ENCODE results near the gene SMIM20.
A peak's percentile ranks its signal among the peaks of the same experiment; 100 is the strongest.

The SMIM20 gene

DNA sequence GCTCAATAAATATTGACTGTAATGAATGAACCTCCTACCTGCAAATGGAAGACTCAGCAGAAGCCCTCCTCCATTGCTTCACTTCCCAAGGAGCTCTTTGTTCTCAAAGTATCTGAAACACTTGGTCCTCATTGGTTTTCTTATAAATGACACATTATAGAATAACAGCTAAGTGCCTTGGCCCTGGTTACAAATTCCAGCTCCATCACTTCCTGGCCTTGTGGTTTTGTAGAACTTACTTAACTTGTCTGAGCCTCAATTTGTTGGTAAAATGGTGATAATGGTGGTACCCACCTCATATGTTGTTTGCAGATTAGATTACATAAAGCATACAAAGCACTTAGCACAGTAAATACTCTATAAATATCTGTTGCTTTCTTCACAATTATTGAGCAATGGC lies 25.2 kb upstream of the SMIM20 start:
- no peaks in the 10 kb centered on the region for H3K9me3 Mint-ChIP-seq
- peaks cover 36% of the 10 kb centered on the region for H3K4me1 Mint-ChIP-seq

DNA sequence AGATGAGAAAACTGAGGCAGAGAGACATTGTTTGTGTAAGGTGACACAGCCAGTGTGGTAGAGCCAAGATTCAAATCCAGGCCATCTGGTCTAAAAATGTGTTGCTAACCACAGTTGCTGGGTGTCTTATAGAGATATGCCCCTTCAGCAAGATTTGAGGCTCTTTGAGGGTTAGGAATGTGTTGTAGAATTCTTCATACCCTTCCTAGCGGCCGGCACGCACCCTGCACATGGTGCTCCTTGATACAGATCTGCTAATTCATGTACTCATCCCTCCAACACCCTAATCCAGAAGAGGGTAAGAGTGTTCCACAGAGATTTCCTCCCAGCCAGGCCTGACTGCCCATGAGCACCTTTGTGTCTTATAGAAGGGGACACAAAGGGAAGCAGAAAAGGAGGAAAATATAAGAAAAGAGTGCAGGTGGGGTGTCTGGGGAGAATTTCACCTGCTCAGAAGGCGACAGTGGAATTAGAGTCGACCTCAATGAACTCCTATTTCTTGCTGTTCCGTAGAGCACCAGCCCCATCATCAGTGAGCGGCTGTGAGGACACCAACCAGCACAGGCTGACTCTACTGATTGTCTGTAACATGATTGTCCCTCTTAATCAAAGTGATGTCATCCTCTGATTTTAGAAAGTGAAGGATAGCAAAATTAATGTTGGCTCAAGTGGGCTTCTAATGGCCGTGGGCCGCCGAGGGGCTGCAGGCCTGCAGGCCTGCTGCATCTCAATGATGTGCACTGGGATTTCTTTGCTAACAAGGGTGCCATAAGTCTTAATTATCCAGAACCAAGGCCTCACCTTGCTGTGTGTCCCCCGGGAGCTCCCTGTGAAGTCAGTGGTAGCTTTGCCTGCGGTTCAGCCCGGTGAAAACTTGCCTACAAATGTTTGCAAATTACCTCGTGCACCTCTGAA lies 24.2 kb upstream of the SMIM20 start:
- peaks cover 8% of the 10 kb centered on the region for H3K27me3 Mint-ChIP-seq (ENCODE audit: low read depth)
- no peaks in the 10 kb centered on the region for H3K36me3 Mint-ChIP-seq (ENCODE audit: low read depth)
- TF ChIP-seq, protein P1, sequence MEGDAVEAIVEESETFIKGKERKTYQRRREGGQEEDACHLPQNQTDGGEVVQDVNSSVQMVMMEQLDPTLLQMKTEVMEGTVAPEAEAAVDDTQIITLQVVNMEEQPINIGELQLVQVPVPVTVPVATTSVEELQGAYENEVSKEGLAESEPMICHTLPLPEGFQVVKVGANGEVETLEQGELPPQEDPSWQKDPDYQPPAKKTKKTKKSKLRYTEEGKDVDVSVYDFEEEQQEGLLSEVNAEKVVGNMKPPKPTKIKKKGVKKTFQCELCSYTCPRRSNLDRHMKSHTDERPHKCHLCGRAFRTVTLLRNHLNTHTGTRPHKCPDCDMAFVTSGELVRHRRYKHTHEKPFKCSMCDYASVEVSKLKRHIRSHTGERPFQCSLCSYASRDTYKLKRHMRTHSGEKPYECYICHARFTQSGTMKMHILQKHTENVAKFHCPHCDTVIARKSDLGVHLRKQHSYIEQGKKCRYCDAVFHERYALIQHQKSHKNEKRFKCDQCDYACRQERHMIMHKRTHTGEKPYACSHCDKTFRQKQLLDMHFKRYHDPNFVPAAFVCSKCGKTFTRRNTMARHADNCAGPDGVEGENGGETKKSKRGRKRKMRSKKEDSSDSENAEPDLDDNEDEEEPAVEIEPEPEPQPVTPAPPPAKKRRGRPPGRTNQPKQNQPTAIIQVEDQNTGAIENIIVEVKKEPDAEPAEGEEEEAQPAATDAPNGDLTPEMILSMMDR (IDR thresholded peaks at IDR 0.05; ENCODE audit: unreplicated experiment in 3 of 3), result no peak
- H3K9me3 Mint-ChIP-seq, result no peaks in the 10 kb centered on the region
- H3K27ac Mint-ChIP-seq, result no peak overlapping the region
- H3K4me3 Mint-ChIP-seq, result no peak overlapping the region
- H3K4me1 Mint-ChIP-seq, result peaks cover 25% of the 10 kb centered on the region

More for the DNA sequence above, 25.2 kb upstream of the SMIM20 start:
- H3K4me3 Mint-ChIP-seq, result no peak overlapping the region
- H3K27ac Mint-ChIP-seq, result no peak overlapping the region
- peaks cover 8% of the 10 kb centered on the region for H3K27me3 Mint-ChIP-seq (ENCODE audit: low read depth)
- TF ChIP-seq, protein P1 (IDR thresholded peaks at IDR 0.05; ENCODE audit: unreplicated experiment in 3 of 3), result no peak
- H3K36me3 Mint-ChIP-seq (ENCODE audit: low read depth), result no peaks in the 10 kb centered on the region

DNA sequence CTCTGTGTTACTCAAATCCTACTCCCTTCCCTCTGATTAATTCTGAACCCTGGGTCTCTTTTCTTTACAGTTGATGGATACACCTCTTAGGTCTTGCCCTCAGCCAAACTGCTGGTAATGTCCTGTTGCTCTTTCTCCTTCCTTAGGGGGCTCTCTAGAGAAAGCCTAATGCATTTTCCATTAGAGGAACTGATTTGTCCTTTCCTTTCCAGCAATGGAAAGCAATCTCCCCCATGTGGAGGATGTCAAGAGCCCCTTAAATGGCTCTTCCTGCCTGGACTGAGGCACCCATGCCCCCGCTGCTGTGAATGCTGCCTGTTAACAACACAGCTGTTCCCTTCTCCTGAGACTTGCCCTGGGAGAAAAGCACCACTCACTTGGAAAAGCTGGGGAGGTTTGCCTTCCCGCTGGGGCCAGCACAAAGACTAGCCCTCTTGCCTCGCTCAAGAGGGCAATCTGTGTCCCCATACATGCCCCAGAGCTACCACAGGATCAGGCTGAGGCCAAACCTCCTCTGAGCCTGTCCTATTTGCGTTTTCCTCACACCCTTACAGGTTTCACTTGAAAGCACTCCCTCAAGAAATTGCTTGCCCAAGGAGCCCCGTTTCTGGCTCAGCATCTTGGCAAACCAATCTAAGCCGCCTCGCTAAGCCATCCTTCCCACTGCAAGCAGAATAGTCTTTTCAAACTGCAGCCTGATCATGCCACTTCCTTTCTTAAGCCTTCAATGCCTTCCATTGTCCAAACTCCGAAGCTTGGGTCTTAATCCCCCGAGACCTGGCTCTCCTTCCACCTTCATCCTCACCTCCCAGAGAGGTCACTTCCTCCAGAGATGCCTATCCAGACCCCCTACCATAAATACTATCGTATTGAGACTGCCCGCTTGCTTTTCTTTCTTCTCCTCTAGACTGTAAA lies 23.2 kb upstream of the SMIM20 start:
- H3K36me3 Mint-ChIP-seq (ENCODE audit: low read depth), result no peaks in the 10 kb centered on the region
- H3K27ac Mint-ChIP-seq, result peak overlapping the region in 1 of 3 experiments; percentile 28
- H3K4me3 Mint-ChIP-seq, result no peak overlapping the region
- no peaks in the 10 kb centered on the region for H3K9me3 Mint-ChIP-seq
- H3K27me3 Mint-ChIP-seq (ENCODE audit: low read depth), result peaks cover 8% of the 10 kb centered on the region
- H3K4me1 Mint-ChIP-seq, result peaks cover 25% of the 10 kb centered on the region
- TF ChIP-seq, protein P1 (IDR thresholded peaks at IDR 0.05; ENCODE audit: unreplicated experiment in 3 of 3), result no peak

DNA sequence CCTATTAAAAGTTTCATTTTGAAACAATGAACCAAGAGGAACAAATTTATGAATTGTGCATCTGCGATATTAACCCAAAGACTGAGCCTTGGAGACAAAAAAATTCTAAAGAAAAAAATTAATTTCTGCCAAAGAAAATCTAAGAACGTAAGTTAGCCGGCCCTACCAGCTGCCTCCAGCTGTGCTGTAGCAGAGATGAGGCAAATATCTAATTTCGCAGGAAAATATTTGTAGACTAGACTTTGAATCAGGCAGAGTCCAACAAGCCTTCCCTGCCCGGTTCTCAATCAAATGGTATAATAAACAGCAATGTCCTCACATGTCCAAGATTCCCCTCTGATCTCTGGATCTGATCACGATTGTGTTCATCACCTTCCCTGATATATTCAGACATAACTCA lies 21.2 kb upstream of the SMIM20 start:
- H3K27ac Mint-ChIP-seq, result peak overlapping the region in 2 of 3 experiments; percentile 24 to 35
- H3K4me1 Mint-ChIP-seq, result peaks cover 25% of the 10 kb centered on the region
- TF ChIP-seq, protein P1 (IDR thresholded peaks at IDR 0.05; ENCODE audit: unreplicated experiment in 3 of 3), result no peak
- H3K27me3 Mint-ChIP-seq (ENCODE audit: low read depth), result peaks cover 4% of the 10 kb centered on the region
- no peaks in the 10 kb centered on the region for H3K9me3 Mint-ChIP-seq
- H3K4me3 Mint-ChIP-seq, result no peak overlapping the region
- H3K36me3 Mint-ChIP-seq (ENCODE audit: low read depth), result no peaks in the 10 kb centered on the region

DNA sequence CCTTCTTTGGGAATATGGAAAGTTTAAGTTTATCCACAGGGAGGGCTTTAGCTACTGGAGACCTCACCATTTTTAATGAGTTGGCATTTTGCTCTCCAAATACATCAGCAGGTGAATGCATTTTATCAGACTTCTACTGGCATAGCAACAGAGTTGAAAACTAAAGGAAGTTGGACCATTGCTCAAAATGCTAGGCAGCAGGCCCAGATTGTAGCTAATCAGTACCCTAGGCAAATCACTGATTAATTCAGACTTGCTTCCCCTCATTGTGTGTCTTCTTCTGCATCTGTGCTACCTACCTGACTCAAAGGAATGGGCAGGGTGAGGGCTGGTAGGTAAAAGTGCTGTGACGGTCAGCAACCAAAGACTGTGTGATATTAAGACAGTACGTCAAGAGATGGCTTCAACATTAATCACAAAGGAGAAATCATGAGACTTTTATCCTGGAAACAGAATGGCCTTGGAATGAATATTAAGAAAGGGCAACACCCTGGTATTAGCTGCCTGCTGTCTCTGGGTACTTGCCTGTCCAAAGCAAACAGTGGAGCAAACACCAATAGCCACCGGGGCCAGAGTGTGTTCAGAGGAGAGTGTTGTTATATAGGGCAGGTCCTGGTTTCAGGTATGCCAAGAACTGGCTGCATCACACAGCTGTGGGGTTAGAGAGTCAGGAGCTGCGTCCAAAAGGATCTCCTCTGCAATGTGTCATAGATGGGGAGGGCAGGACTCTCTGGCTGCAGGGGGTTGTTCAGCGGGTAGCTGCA lies 17.1 kb upstream of the SMIM20 start:
- Mint-ChIP-seq H3K4me3 (no peak overlapping the region), H3K9me3 (no peaks in the 10 kb centered on the region), H3K27ac (no peak overlapping the region), H3K36me3 (ENCODE audit: low read depth) (no peaks in the 10 kb centered on the region), H3K27me3 (ENCODE audit: low read depth) (no peaks in the 10 kb centered on the region), H3K4me1 (peaks cover 11% of the 10 kb centered on the region)
- TF ChIP-seq, protein P1 (IDR thresholded peaks at IDR 0.05; ENCODE audit: unreplicated experiment in 3 of 3), result no peak
